HEK293 (cell line): Measurements from ENCODE around the gene AGTR1.
A peak's percentile ranks its signal among the peaks of the same experiment; 100 is the strongest.

ENCODE experiments used
- CTCF ChIA-PET: fragments of 350-600 bp; formaldehyde crosslinking; extraction: SDS; loops from one replicate; lab custom pipeline; 2021; ENCODE audit warnings: antibody characterized with exemption; lab: Yijun Ruan, JAX
- POLR2A ChIA-PET: fragments of 300-600 bp; formaldehyde crosslinking; extraction: SDS; loops from one replicate; lab custom pipeline; 2020; ENCODE audit warnings: antibody characterized with exemption, inconsistent platforms; lab: Yijun Ruan, JAX
- H3K27ac ChIP-seq: fragments of 200-500 bp; sonication (Bioruptor generic); 2 replicates; pipeline ENCODE4 v1.5.1; 2014; ENCODE audit warnings: low read depth, low read length, control low read depth, inconsistent platforms; ENCODE audit errors: extremely low read depth
- H3K36me3 ChIP-seq, 2 experiments: fragments of 200-500 bp in 1 of 2; sonication (Bioruptor generic) in 1 of 2; 1 replicate in 1 of 2; 2 replicates in 1 of 2; pipeline ENCODE4 v1.5.1; 2014 to 2017; ENCODE audit warnings: inconsistent platforms in 2 of 2, low read length in 2 of 2; ENCODE audit not compliant: control insufficient read depth in 2 of 2, insufficient read depth in 1 of 2
- H3K4me1 ChIP-seq: fragments of 200-500 bp; sonication (Bioruptor generic); 2 replicates; pipeline ENCODE4 v1.5.1; 2014; ENCODE audit warnings: mild to moderate bottlenecking, low read length, inconsistent platforms; ENCODE audit not compliant: control insufficient read depth, insufficient read depth
- H3K4me3 ChIP-seq: 2 replicates; pipeline ENCODE4 v1.5.1; 2011; ENCODE audit warnings: low read depth, mild to moderate bottlenecking, control low read depth, low read length, moderate library complexity
- H3K9me3 ChIP-seq: fragments of 200-500 bp; sonication (Bioruptor generic); 2 replicates; pipeline ENCODE4 v1.5.1; 2014; ENCODE audit warnings: low read depth, low read length, inconsistent platforms; ENCODE audit not compliant: control insufficient read depth, insufficient read depth
- GLI2 ChIP-seq: fragments of 450-650 bp; formaldehyde crosslinking; IDR thresholded peaks from 2 replicates; pipeline ENCODE4; 2017; ENCODE audit warnings: missing biosample characterization, missing genetic modification characterization, low read depth, borderline replicate concordance
- GLIS2 ChIP-seq: fragments of 450-650 bp; formaldehyde crosslinking; IDR thresholded peaks from 2 replicates; pipeline ENCODE4 v1.5.1; 2016; ENCODE audit warnings: missing biosample characterization, missing genetic modification characterization
- HOXA7 ChIP-seq: sonication (generic); formaldehyde crosslinking; IDR thresholded peaks from 2 replicates; pipeline ENCODE4 v1.8.1; 2022; ENCODE audit warnings: missing genetic modification reagents, borderline replicate concordance
- HOXC10 ChIP-seq: sonication (generic); formaldehyde crosslinking; IDR thresholded peaks from 2 replicates; pipeline ENCODE4 v1.8.1; 2023; ENCODE audit warnings: mild to moderate bottlenecking, missing genetic modification reagents
- KLF1 ChIP-seq: fragments of 450-650 bp; formaldehyde crosslinking; IDR thresholded peaks from 2 replicates; pipeline ENCODE4 v1.5.1; 2016; ENCODE audit warnings: missing biosample characterization, missing genetic modification characterization
- SP3 ChIP-seq: fragments of 450-650 bp; formaldehyde crosslinking; IDR thresholded peaks from 2 replicates; pipeline ENCODE4 v1.5.1; 2016; ENCODE audit warnings: missing biosample characterization, missing genetic modification characterization
- ZBTB17 ChIP-seq: fragments of 450-650 bp; formaldehyde crosslinking; IDR thresholded peaks from 2 replicates; pipeline ENCODE4 v1.5.1; 2016; ENCODE audit warnings: missing biosample characterization, missing genetic modification characterization
- ZNF10 ChIP-seq: fragments of 450-650 bp; formaldehyde crosslinking; IDR thresholded peaks from 2 replicates; pipeline ENCODE4 v1.5.1; 2017; ENCODE audit warnings: missing biosample characterization, missing genetic modification characterization
- ZNF174 ChIP-seq: fragments of 450-650 bp; formaldehyde crosslinking; IDR thresholded peaks from 2 replicates; pipeline ENCODE4 v1.5.0; 2017; ENCODE audit warnings: missing biosample characterization, mild to moderate bottlenecking, missing genetic modification characterization
- ZNF324 ChIP-seq: fragments of 450-650 bp; formaldehyde crosslinking; IDR thresholded peaks from 2 replicates; pipeline ENCODE4 v1.5.1; 2016; ENCODE audit warnings: missing biosample characterization, missing genetic modification characterization
- ZNF335 ChIP-seq: fragments of 450-650 bp; formaldehyde crosslinking; conservative IDR thresholded peaks from 2 replicates; pipeline ENCODE4 v1.5.1; 2016; ENCODE audit warnings: missing biosample characterization, missing genetic modification characterization
- ZNF350 ChIP-seq: fragments of 450-650 bp; formaldehyde crosslinking; IDR thresholded peaks from 2 replicates; pipeline ENCODE4 v1.5.0; 2017; ENCODE audit warnings: missing biosample characterization, mild to moderate bottlenecking, missing genetic modification characterization
- ZNF354C ChIP-seq: fragments of 450-650 bp; formaldehyde crosslinking; IDR thresholded peaks from 2 replicates; pipeline ENCODE4 v1.5.1; 2016; ENCODE audit warnings: missing biosample characterization, missing genetic modification characterization, low read depth, borderline replicate concordance
- ZNF366 ChIP-seq: fragments of 450-650 bp; formaldehyde crosslinking; conservative IDR thresholded peaks from 2 replicates; pipeline ENCODE4 v1.5.1; 2016; ENCODE audit warnings: missing biosample characterization, missing genetic modification characterization
- ZNF426 ChIP-seq: fragments of 450-650 bp; formaldehyde crosslinking; IDR thresholded peaks from 2 replicates; pipeline ENCODE4 v1.5.1; 2017; ENCODE audit warnings: missing biosample characterization, missing genetic modification characterization, mild to moderate bottlenecking, inconsistent platforms, moderate library complexity
- ZNF433 ChIP-seq: fragments of 450-650 bp; formaldehyde crosslinking; IDR thresholded peaks from 2 replicates; pipeline ENCODE4 v1.5.1; 2016; ENCODE audit warnings: missing biosample characterization, missing genetic modification characterization, low read depth
- ZNF510 ChIP-seq: fragments of 450-650 bp; formaldehyde crosslinking; IDR thresholded peaks from 2 replicates; pipeline ENCODE4 v1.5.1; 2018; ENCODE audit warnings: mild to moderate bottlenecking, missing genetic modification characterization, missing biosample characterization; ENCODE audit not compliant: insufficient replicate concordance
- ZNF549 ChIP-seq: fragments of 450-650 bp; IDR thresholded peaks from 2 replicates; pipeline ENCODE4 v1.5.1; 2018; ENCODE audit warnings: missing biosample characterization, missing genetic modification characterization, mild to moderate bottlenecking, inconsistent platforms, moderate library complexity
- ZNF555 ChIP-seq: fragments of 450-650 bp; formaldehyde crosslinking; conservative IDR thresholded peaks from 2 replicates; pipeline ENCODE4 v1.5.1; 2017; ENCODE audit warnings: missing biosample characterization, mild to moderate bottlenecking, missing genetic modification characterization, inconsistent platforms
- ZNF571 ChIP-seq: fragments of 450-650 bp; formaldehyde crosslinking; IDR thresholded peaks from 2 replicates; pipeline ENCODE4 v1.5.0; 2017; ENCODE audit warnings: missing biosample characterization, missing genetic modification characterization
- ZNF654 ChIP-seq: fragments of 450-650 bp; formaldehyde crosslinking; IDR thresholded peaks from 2 replicates; pipeline ENCODE4 v1.5.1; 2016; ENCODE audit warnings: low read depth, missing biosample characterization, missing genetic modification characterization
- ZNF830 ChIP-seq: fragments of 450-650 bp; IDR thresholded peaks from 2 replicates; pipeline ENCODE4 v1.5.0; 2018; ENCODE audit warnings: missing biosample characterization, missing genetic modification characterization, low read depth, mild to moderate bottlenecking, moderate library complexity
- TF ChIP-seq, protein P1 (sequence below): fragments of 450-650 bp; formaldehyde crosslinking; optimal IDR thresholded peaks from 2 replicates; pipeline ENCODE3; 2016; ENCODE audit warnings: missing biosample characterization, mild to moderate bottlenecking, missing genetic modification characterization
- TF ChIP-seq, protein P2 (sequence below): fragments of 450-650 bp; formaldehyde crosslinking; IDR thresholded peaks from 2 replicates; pipeline ENCODE4 v1.5.1; 2016; ENCODE audit warnings: missing biosample characterization, missing genetic modification characterization
- TF ChIP-seq, protein P3 (sequence below): fragments of 450-650 bp; formaldehyde crosslinking; IDR thresholded peaks from 2 replicates; pipeline ENCODE4 v1.5.1; 2016; ENCODE audit warnings: missing biosample characterization, missing genetic modification characterization
- TF ChIP-seq, protein P4 (sequence below): fragments of 450-650 bp; formaldehyde crosslinking; IDR thresholded peaks from 2 replicates; pipeline ENCODE4 v1.5.1; 2016; ENCODE audit warnings: missing biosample characterization, missing genetic modification characterization

The AGTR1 gene

DNA sequence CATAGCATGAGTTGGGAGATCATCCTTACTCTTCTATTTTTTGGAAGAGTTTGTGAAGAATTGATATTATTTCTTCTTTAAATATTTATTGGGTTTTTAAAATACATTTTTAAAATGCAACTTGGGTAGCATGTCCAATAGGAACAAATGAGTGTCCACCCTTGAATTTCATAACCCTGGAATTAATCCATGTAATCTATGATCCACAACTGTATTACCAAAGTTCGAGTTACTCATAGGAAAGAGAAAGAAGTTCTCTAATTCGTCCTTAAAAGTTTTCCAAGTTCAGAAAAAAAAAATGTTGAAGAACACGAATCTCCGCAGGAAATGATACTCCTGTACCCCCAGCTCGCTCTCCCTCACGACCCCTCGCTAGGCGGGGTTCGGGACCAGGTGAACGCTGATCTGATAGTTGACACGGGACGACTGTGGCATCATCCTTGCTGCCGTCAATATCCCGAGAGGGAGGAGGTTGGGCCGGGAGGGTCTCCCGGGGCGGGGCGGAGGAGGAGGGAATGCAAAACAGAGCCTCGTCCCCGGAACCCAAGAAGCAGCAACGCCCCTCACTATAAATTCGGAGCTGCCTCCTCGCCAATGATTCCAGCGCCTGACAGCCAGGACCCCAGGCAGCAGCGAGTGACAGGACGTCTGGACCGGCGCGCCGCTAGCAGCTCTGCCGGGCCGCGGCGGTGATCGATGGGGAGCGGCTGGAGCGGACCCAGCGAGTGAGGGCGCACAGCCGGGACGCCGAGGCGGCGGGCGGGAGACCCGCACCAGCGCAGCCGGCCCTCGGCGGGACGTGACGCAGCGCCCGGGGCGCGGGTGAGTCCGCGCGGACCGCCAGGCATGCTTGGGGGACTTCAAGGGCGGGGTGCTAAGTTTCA lies at the start of gene AGTR1:
Gene AGTR1, plus strand, starts transcription at position 598 of the 884 bp plus-strand sequence. CDS start 43,133 bp downstream, outside the sequence.
- CTCF ChIA-PET: interaction anchor here (0.6 kb wide), 1 partner anchor 109 kb away, joined by 3 read pairs; no protein-coding TSS in a partner anchor
- POLR2A ChIA-PET: no interaction called here
- Histone ChIP-seq H3K4me3 (peak within 1 kb of the TSS; percentile 50), H3K9me3 (no peaks in the 10 kb centered on the region), H3K4me1 (no peaks in the 10 kb centered on the region), H3K27ac (no peak within 1 kb of the TSS), H3K36me3 (no peaks in the 10 kb centered on the region)
- TF ChIP-seq, protein P1, sequence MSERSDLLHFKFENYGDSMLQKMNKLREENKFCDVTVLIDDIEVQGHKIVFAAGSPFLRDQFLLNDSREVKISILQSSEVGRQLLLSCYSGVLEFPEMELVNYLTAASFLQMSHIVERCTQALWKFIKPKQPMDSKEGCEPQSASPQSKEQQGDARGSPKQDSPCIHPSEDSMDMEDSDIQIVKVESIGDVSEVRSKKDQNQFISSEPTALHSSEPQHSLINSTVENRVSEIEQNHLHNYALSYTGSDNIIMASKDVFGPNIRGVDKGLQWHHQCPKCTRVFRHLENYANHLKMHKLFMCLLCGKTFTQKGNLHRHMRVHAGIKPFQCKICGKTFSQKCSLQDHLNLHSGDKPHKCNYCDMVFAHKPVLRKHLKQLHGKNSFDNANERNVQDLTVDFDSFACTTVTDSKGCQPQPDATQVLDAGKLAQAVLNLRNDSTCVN: peak; percentile 10
- no peak for TF ChIP-seq HOXC10 (CRISPR knock-in tag)
- TF ChIP-seq ZNF366 (tag by site-specific recombination): no peak
- peak; percentile 66 for TF ChIP-seq ZNF335 (tag by site-specific recombination)
- TF ChIP-seq, protein P2, sequence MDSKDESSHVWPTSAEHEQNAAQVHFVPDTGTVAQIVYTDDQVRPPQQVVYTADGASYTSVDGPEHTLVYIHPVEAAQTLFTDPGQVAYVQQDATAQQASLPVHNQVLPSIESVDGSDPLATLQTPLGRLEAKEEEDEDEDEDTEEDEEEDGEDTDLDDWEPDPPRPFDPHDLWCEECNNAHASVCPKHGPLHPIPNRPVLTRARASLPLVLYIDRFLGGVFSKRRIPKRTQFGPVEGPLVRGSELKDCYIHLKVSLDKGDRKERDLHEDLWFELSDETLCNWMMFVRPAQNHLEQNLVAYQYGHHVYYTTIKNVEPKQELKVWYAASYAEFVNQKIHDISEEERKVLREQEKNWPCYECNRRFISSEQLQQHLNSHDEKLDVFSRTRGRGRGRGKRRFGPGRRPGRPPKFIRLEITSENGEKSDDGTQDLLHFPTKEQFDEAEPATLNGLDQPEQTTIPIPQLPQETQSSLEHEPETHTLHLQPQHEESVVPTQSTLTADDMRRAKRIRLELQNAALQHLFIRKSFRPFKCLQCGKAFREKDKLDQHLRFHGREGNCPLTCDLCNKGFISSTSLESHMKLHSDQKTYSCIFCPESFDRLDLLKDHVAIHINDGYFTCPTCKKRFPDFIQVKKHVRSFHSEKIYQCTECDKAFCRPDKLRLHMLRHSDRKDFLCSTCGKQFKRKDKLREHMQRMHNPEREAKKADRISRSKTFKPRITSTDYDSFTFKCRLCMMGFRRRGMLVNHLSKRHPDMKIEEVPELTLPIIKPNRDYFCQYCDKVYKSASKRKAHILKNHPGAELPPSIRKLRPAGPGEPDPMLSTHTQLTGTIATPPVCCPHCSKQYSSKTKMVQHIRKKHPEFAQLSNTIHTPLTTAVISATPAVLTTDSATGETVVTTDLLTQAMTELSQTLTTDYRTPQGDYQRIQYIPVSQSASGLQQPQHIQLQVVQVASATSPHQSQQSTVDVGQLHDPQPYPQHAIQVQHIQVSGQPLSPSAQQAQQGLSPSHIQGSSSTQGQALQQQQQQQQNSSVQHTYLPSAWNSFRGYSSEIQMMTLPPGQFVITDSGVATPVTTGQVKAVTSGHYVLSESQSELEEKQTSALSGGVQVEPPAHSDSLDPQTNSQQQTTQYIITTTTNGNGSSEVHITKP: no peak
- TF ChIP-seq ZNF549: no peak
- peak; percentile 54 for TF ChIP-seq SP3 (tag by site-specific recombination)
- no peak for TF ChIP-seq ZNF555 (tag by site-specific recombination)
- TF ChIP-seq ZNF571 (tag by site-specific recombination): no peak
- no peak for TF ChIP-seq ZNF174 (tag by site-specific recombination)
- TF ChIP-seq ZBTB17 (tag by site-specific recombination): peak; percentile 67
- TF ChIP-seq KLF1 (tag by site-specific recombination): 0 out of 2 replicates have a peak, but pooled peaks have one; percentile 10

DNA sequence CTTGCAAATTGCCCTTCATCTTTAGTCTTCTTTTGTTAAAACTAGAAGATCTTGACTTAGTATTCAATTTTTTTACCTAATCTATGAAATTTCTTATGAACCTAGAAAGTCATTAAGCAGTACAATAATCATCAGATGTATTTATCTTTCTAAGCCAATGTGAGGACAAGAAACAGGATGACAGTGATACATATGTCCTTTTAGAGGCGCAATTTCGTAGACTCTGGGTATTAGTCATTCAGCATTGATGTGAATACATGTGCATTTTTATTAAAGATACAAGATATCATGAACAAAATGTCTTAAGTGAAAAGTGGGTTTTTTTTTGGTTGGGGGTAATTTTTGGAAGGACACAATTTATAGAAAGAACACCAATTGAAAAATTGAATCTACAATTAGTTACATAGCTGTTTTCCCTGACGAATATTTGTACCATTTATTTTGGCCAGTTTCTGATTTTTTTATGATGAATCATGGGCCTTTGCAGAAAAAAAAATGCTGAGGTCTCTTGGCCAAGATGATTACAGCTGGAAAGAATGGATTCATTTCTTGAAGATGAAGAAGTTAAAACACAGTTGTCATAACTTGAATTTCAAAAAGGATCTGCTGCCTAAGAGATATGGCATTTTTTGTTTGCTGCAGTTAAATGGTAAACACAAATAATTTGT lies 48.9 kb upstream of the AGTR1 start:
- Histone ChIP-seq H3K36me3 (no peaks in the 10 kb centered on the region), H3K27ac (no peak overlapping the region), H3K4me3 (no peak overlapping the region), H3K9me3 (no peaks in the 10 kb centered on the region), H3K4me1 (no peaks in the 10 kb centered on the region)
- ChIA-PET POLR2A (no interaction called here), CTCF (interaction anchor here (0.7 kb wide), 1 partner anchor 27 kb away, joined by 4 read pairs; no protein-coding TSS in a partner anchor)
- no peak for TF ChIP-seq ZNF350 (tag by site-specific recombination)
- TF ChIP-seq, protein P3, sequence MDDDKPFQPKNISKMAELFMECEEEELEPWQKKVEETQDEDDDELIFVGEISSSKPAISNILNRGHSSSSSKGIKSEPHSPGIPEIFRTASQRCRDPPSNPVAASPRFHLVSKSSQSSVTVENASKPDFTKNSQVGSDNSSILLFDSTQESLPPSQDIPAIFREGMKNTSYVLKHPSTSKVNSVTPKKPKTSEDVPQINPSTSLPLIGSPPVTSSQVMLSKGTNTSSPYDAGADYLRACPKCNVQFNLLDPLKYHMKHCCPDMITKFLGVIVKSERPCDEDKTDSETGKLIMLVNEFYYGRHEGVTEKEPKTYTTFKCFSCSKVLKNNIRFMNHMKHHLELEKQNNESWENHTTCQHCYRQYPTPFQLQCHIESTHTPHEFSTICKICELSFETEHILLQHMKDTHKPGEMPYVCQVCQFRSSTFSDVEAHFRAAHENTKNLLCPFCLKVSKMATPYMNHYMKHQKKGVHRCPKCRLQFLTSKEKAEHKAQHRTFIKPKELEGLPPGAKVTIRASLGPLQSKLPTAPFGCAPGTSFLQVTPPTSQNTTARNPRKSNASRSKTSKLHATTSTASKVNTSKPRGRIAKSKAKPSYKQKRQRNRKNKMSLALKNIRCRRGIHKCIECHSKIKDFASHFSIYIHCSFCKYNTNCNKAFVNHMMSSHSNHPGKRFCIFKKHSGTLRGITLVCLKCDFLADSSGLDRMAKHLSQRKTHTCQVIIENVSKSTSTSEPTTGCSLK (tag by site-specific recombination): no peak
- no peak for TF ChIP-seq GLI2 (tag by site-specific recombination)
- TF ChIP-seq ZNF354C: no peak
- TF ChIP-seq ZNF830 (tag by site-specific recombination): no peak
- TF ChIP-seq ZNF654 (tag by site-specific recombination): no peak
- TF ChIP-seq HOXA7 (CRISPR knock-in tag): no peak
- TF ChIP-seq GLIS2: no peak
- TF ChIP-seq, protein P4, sequence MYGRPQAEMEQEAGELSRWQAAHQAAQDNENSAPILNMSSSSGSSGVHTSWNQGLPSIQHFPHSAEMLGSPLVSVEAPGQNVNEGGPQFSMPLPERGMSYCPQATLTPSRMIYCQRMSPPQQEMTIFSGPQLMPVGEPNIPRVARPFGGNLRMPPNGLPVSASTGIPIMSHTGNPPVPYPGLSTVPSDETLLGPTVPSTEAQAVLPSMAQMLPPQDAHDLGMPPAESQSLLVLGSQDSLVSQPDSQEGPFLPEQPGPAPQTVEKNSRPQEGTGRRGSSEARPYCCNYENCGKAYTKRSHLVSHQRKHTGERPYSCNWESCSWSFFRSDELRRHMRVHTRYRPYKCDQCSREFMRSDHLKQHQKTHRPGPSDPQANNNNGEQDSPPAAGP (tag by site-specific recombination): no peak
- TF ChIP-seq ZNF510 (tag by site-specific recombination): no peak
- TF ChIP-seq ZNF433 (tag by site-specific recombination): no peak
- no peak for TF ChIP-seq ZNF324 (tag by site-specific recombination)
- TF ChIP-seq ZNF10: no peak
- TF ChIP-seq ZNF426 (tag by site-specific recombination): no peak
- no peak for TF ChIP-seq ZNF335 (tag by site-specific recombination)
